Epithelial cell of prostate (primary cell): ENCODE results near the gene CYFIP1.
A peak's percentile ranks its signal among the peaks of the same experiment; 100 is the strongest.

Experiments
- DNase-seq: peaks from one replicate; pipeline ENCODE4 v3.0.0-alpha.2; 2011; ENCODE audit warnings: low read depth, low spot score
- H3K27ac ChIP-seq: fragments of 450-650 bp; 2 replicates; pipeline ENCODE4 v1.5.1; 2017; ENCODE audit warnings: mild to moderate bottlenecking

Gene CYFIP1

GRCh38 chr15:22895465-22896190 is 84.5 kb downstream of the CYFIP1 start:
- DNase-seq, result peak; percentile 92

GRCh38 chr15:22893881-22894280 is 86.3 kb downstream of the CYFIP1 start:
- no peak for DNase-seq
- H3K27ac ChIP-seq, result no peak overlapping the region

More at GRCh38 chr15:22895465-22896190, 84.5 kb downstream of the CYFIP1 start:
- H3K27ac ChIP-seq, result peak overlapping the region; percentile 87

GRCh38 chr15:22893081-22893480 is 87.1 kb downstream of the CYFIP1 start:
- no peak overlapping the region for H3K27ac ChIP-seq
- DNase-seq, result no peak

- H3K27ac ChIP-seq, result no peak overlapping the region
- no peak for DNase-seq
Observed at GRCh38 chr15:22892333-22892732, 87.8 kb downstream of the CYFIP1 start.

GRCh38 chr15:22891426-22892210 is 88.5 kb downstream of the CYFIP1 start:
- no peak overlapping the region for H3K27ac ChIP-seq
- DNase-seq, result no peak

- no peak for DNase-seq
- H3K27ac ChIP-seq, result no peak overlapping the region
Observed at GRCh38 chr15:22890296-22890695, 89.9 kb downstream of the CYFIP1 start.

- H3K27ac ChIP-seq, result peak overlapping the region; percentile 56
- no peak for DNase-seq
Observed at GRCh38 chr15:22889146-22889818, 90.9 kb downstream of the CYFIP1 start.

- DNase-seq, result peak; percentile 71
Observed at GRCh38 chr15:22888120-22888859, 91.9 kb downstream of the CYFIP1 start.

GRCh38 chr15:22887157-22887951 is 92.8 kb downstream of the CYFIP1 start:
- DNase-seq, result no peak
- peak overlapping the region; percentile 56 for H3K27ac ChIP-seq

More at GRCh38 chr15:22888120-22888859, 91.9 kb downstream of the CYFIP1 start:
- H3K27ac ChIP-seq, result peak overlapping the region; percentile 56

- H3K27ac ChIP-seq, result no peak overlapping the region
Observed at GRCh38 chr15:22885120-22885519, 95.0 kb downstream of the CYFIP1 start.

GRCh38 chr15:22884344-22884743 is 95.8 kb downstream of the CYFIP1 start:
- DNase-seq, result no peak

More at GRCh38 chr15:22885120-22885519, 95.0 kb downstream of the CYFIP1 start:
- no peak for DNase-seq

GRCh38 chr15:22883196-22883595 is 97.0 kb downstream of the CYFIP1 start:
- DNase-seq, result no peak
- H3K27ac ChIP-seq, result no peak overlapping the region

More at GRCh38 chr15:22884344-22884743, 95.8 kb downstream of the CYFIP1 start:
- H3K27ac ChIP-seq, result no peak overlapping the region

- no peak for DNase-seq
- H3K27ac ChIP-seq, result no peak overlapping the region
Observed at GRCh38 chr15:22881739-22882440, 98.3 kb downstream of the CYFIP1 start.

- DNase-seq, result no peak
- no peak overlapping the region for H3K27ac ChIP-seq
Observed at GRCh38 chr15:22880981-22881738, 99.0 kb downstream of the CYFIP1 start.

GRCh38 chr15:22880068-22880980 is 99.8 kb downstream of the CYFIP1 start:
- no peak for DNase-seq

GRCh38 chr15:22878103-22878502 is 102.1 kb downstream of the CYFIP1 start:
- DNase-seq, result no peak
- H3K27ac ChIP-seq, result no peak overlapping the region

More at GRCh38 chr15:22880068-22880980, 99.8 kb downstream of the CYFIP1 start:
- H3K27ac ChIP-seq, result no peak overlapping the region

- DNase-seq, result no peak
- no peak overlapping the region for H3K27ac ChIP-seq
Observed at GRCh38 chr15:22877607-22878006, 102.6 kb downstream of the CYFIP1 start.
